Keratinocyte (primary cell): Measurements from ENCODE around the gene TK2.

Experiments
- CTCF ChIP-seq, 3 experiments: IDR thresholded peaks in 1 of 3; conservative IDR thresholded peaks in 1 of 3; optimal IDR thresholded peaks in 1 of 3; 2 replicates in 2 of 3; 3 replicates in 1 of 3; pipeline versions ENCODE3 to v1.5.1; 2011; ENCODE audit warnings: low read length in 3 of 3, mild to moderate bottlenecking in 3 of 3, moderate library complexity in 2 of 3, control low read depth in 1 of 3, inconsistent platforms in 1 of 3; ENCODE audit not compliant: insufficient read depth in 2 of 3; ENCODE audit errors: extremely low read depth in 1 of 3
- EZH2 ChIP-seq: IDR thresholded peaks from one replicate; pipeline ENCODE4 v1.6.1; 2012; ENCODE audit warnings: inconsistent platforms, mild to moderate bottlenecking, low read length, moderate library complexity

- TF ChIP-seq CTCF (optimal IDR thresholded peaks at IDR 0.05 in 1 of 3, IDR thresholded peaks at IDR 0.05 in 1 of 3, conservative IDR thresholded peaks at IDR 0.05 in 1 of 3; ENCODE audit: extremely low read depth in 1 of 3, insufficient read depth in 2 of 3, low read length in 3 of 3) (no peak), EZH2 (no peak)
Measured at GRCh38 chr16:66552286-66553177, 2.6 kb upstream of the TK2 start, which contains the start of gene CKLF.
